Glutamatergic neuron (in vitro differentiated cells): ENCODE data around the gene TPO. TPM values are rescaled to one million over a fixed set of nuclear protein-coding genes. Genes with fewer than 3 reads are reported as not detected.

Experiments used
- DNase-seq: peaks from one replicate; pipeline ENCODE4 v3.0.0; 2022
- H3K27ac Mint-ChIP-seq: one replicate; pipeline ENCODE4 v1.8.0; 2020; ENCODE audit warnings: mild to moderate bottlenecking, mixed read lengths, inconsistent platforms; ENCODE audit not compliant: unreplicated experiment
- H3K27me3 Mint-ChIP-seq: one replicate; pipeline ENCODE4 v1.8.0; 2020; ENCODE audit warnings: mild to moderate bottlenecking, moderate library complexity, mixed read lengths, inconsistent platforms; ENCODE audit not compliant: unreplicated experiment
- H3K36me3 Mint-ChIP-seq: one replicate; pipeline ENCODE4 v1.8.0; 2020; ENCODE audit warnings: mild to moderate bottlenecking, mixed read lengths, inconsistent platforms; ENCODE audit not compliant: unreplicated experiment
- H3K4me1 Mint-ChIP-seq: one replicate; pipeline ENCODE4 v1.8.0; 2020; ENCODE audit warnings: mild to moderate bottlenecking, low read depth, mixed read lengths, inconsistent platforms; ENCODE audit not compliant: unreplicated experiment
- H3K4me3 Mint-ChIP-seq: one replicate; pipeline ENCODE4 v1.8.0; 2020; ENCODE audit warnings: mild to moderate bottlenecking, mixed read lengths, inconsistent platforms; ENCODE audit not compliant: unreplicated experiment
- H3K9me3 Mint-ChIP-seq: one replicate; pipeline ENCODE4 v1.8.0; 2020; ENCODE audit warnings: mild to moderate bottlenecking, moderate library complexity, mixed read lengths, inconsistent platforms; ENCODE audit not compliant: unreplicated experiment
- total RNA-seq: library from RNA; stranded (reverse); fragmentation: NEBNext Ultra II Directional; extraction: Animal tissue kit (Norgen Biotek cat#: 25700); gene quantifications from one replicate; pipeline ENCODE4 v1.2.1, GENCODE V29; 2021; ENCODE audit not compliant: unreplicated experiment
- TF ChIP-seq, protein P1 (sequence below): fragments of 200-600 bp; sonication (generic); IDR thresholded peaks from one replicate; pipeline ENCODE4 v1.5.0; 2021; ENCODE audit not compliant: partially characterized antibody, unreplicated experiment

Gene TPO
- total RNA-seq, 1 donor from 2014 or later: not detected

DNA sequence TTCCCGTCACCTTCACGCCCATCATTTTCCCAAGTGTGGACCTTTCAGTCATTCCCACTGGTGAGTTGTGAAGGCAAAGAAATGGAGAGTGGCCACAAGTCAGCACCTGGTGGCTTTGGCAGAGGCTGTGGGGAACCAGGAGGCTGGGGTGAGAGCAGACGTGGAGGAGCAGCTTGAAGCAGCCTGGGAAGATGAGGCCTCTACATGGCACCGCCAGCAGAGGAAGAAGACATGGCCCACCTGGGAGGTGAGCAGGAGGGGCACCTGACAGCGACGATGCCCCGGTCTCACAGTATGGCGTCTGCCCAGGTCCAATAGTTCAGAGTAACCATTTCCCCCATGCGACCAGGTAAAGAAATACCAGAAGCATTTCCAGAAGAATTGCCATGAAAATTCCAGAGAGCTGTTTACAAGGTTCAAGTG, 69.0 kb downstream of the TPO start:
- H3K4me3 Mint-ChIP-seq: no peak overlapping the region
- H3K27me3 Mint-ChIP-seq: peaks cover 3% of the 10 kb centered on the region
- no peak for DNase-seq
- H3K4me1 Mint-ChIP-seq: peaks cover 10% of the 10 kb centered on the region
- H3K9me3 Mint-ChIP-seq: peaks cover 3% of the 10 kb centered on the region
- TF ChIP-seq, protein P1, sequence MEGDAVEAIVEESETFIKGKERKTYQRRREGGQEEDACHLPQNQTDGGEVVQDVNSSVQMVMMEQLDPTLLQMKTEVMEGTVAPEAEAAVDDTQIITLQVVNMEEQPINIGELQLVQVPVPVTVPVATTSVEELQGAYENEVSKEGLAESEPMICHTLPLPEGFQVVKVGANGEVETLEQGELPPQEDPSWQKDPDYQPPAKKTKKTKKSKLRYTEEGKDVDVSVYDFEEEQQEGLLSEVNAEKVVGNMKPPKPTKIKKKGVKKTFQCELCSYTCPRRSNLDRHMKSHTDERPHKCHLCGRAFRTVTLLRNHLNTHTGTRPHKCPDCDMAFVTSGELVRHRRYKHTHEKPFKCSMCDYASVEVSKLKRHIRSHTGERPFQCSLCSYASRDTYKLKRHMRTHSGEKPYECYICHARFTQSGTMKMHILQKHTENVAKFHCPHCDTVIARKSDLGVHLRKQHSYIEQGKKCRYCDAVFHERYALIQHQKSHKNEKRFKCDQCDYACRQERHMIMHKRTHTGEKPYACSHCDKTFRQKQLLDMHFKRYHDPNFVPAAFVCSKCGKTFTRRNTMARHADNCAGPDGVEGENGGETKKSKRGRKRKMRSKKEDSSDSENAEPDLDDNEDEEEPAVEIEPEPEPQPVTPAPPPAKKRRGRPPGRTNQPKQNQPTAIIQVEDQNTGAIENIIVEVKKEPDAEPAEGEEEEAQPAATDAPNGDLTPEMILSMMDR: no peak
- no peaks in the 10 kb centered on the region for H3K36me3 Mint-ChIP-seq
- no peak overlapping the region for H3K27ac Mint-ChIP-seq

DNA sequence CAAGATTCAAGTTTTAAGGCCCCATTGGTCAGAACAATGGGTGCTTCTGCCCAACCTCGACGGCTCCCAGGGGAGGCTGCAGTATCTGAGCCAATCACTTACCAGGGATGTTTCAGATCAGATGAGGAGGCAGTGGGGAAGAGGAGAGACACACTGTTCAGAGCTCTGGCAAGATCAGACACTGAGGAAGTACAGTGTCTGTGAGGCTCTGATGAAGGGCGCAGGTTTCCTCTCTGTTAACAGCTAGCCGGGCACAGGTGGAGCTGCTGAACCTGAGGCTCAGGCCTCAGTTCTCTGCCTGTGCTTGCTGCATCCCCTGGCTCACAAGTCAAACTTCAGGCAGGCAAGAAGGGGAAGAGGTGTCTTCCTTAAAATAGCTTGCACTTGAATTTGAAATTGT, 69.7 kb downstream of the TPO start:
- Mint-ChIP-seq H3K36me3 (no peaks in the 10 kb centered on the region), H3K9me3 (peaks cover 3% of the 10 kb centered on the region), H3K27me3 (peaks cover 3% of the 10 kb centered on the region), H3K4me1 (peaks cover 10% of the 10 kb centered on the region), H3K4me3 (no peak overlapping the region), H3K27ac (no peak overlapping the region)
- TF ChIP-seq, protein P1: no peak
- DNase-seq: no peak

DNA sequence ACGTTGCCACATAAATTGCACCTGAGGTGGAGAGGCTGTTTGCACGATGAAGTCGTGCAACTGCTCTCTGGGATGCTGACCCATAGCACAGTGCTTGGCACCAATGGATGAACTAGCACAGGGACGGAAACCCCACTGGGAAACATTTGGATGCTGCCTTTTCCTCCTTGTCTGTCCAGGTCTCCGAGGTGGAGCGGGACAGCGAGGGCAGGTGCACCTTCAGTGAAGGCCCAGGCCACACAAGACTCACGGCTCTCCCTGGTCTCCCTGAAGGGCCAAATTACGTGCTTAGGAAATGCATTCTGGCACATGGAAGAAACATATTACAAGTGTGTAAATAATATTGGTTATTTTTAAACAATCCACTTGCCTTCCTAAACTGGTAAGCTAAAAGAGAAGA, 70.3 kb downstream of the TPO start:
- no peak for DNase-seq
- TF ChIP-seq, protein P1: no peak
- Mint-ChIP-seq H3K36me3 (no peaks in the 10 kb centered on the region), H3K4me1 (peaks cover 10% of the 10 kb centered on the region), H3K27ac (no peak overlapping the region), H3K9me3 (peaks cover 3% of the 10 kb centered on the region), H3K27me3 (peaks cover 3% of the 10 kb centered on the region), H3K4me3 (no peak overlapping the region)

DNA sequence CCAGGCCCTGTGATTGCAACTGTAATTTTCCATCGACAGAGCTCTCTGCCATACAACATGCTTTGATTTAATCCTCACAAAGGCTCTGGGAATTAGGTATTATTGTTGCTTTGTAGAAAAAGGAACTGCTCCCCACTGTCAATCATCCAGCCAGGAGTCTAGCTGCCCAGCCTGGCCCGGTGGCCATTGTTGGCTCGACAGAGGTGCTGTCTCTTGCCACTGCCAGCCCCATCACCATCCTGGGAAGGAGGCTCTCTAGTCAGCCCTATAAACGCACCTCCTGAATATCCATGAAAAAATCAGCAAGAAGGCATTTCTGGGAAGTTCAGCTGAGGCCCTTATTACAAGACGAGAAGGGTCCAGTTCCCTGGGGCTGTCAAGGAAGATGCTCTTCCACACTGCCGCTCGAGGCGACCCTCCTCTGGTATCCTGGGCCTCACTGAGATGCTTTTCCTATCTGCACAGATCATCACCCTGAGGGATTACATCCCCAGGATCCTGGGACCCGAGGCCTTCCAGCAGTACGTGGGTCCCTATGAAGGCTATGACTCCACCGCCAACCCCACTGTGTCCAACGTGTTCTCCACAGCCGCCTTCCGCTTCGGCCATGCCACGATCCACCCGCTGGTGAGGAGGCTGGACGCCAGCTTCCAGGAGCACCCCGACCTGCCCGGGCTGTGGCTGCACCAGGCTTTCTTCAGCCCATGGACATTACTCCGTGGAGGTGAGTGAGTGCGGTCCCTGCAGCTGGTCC, 71.0 kb downstream of the TPO start:
- TF ChIP-seq, protein P1: no peak
- Mint-ChIP-seq H3K27me3 (peaks cover 4% of the 10 kb centered on the region), H3K4me3 (no peak overlapping the region), H3K36me3 (no peaks in the 10 kb centered on the region), H3K27ac (no peak overlapping the region), H3K9me3 (peaks cover 3% of the 10 kb centered on the region), H3K4me1 (peaks cover 6% of the 10 kb centered on the region)
- DNase-seq: no peak

DNA sequence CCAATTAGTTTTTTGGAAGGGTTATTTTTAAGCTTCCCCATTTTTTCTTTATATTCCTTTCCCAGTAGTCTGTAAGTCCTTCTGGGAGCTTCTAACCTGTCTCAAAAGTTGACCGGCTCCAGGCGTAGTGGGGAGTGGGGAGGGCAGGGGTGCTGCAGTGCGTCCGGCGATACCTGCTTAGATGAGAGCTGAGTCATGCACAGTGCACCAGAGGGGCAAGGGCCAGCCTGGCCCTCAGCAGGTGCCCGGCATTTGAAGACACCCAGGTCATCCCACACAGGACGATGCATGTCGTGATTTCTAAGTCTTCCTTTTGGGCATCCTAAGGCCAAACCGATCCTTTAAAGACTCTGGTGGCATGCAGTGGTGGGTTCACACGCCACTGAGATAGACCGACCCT, 73.4 kb downstream of the TPO start:
- H3K4me3 Mint-ChIP-seq: no peak overlapping the region
- H3K9me3 Mint-ChIP-seq: peaks cover 3% of the 10 kb centered on the region
- DNase-seq: no peak
- no peak overlapping the region for H3K27ac Mint-ChIP-seq
- peaks cover 4% of the 10 kb centered on the region for H3K27me3 Mint-ChIP-seq
- TF ChIP-seq, protein P1: no peak
- H3K36me3 Mint-ChIP-seq: no peaks in the 10 kb centered on the region
- no peaks in the 10 kb centered on the region for H3K4me1 Mint-ChIP-seq
